SKM-1 (cell line): ENCODE data around the gene PREP.

Source experiments
- DNase-seq: peaks from one replicate; lab custom pipeline; 2025; ENCODE audit not compliant: unreplicated experiment; lab: John Stamatoyannopoulos, UW

The PREP gene

DNA sequence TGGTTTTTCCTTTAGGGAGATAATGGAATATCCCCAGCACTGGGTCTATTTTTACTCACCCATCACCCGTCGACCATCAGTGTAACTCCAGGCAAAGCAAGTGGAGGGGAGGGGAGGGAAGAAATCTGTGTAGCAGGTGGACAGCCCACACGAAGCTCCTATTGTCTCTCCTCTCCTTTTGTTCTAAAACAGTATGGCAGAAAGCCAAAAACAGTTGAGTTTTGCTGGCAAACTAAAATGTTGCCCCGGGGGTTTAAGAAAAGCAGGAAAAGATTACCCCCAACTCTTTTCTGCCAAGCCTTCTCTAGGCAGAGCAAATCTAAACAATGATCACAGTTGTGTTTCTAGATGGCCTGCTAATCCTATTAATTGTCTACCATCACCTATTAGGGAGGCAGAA, 89.7 kb downstream of the PREP start:
- no peak for DNase-seq

DNA sequence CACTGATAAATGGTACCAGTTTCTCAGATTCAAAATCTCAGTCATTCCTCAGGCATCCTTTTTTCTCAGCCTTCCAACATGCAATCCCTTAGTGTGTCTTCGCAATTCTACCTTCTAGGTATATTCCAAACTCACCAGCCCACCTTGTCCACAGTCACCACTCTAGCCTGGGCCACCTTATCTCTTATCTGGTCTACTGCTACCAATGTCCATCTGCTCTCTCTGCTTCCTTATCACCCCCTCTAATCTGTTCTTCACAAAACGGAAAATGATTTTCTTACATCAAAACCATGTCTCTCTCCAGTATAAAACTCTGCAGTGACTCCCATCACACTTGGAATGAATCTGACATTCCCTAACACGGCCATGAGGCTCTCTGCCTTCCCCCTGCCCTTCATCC, 91.9 kb downstream of the PREP start:
- DNase-seq: no peak

DNA sequence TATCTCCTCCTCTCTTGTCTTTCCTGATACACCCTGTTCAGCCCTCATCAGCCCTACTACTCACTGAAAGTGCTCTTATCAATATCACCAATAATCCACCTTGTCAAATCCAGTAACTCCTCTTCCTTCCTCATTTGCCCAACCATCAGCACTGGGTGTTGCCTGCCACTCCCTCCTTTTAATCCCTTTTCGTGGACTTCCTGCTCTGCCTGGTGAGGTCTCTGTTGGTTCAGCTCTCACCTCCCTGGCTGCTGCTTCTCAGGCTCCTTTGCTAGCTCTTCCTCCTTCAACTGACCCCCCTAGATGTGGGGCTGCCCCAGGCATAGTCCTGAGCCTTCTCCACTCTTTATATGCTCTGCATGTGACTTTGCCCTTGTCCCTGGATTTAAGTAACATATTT, 92.5 kb downstream of the PREP start:
- no peak for DNase-seq

DNA sequence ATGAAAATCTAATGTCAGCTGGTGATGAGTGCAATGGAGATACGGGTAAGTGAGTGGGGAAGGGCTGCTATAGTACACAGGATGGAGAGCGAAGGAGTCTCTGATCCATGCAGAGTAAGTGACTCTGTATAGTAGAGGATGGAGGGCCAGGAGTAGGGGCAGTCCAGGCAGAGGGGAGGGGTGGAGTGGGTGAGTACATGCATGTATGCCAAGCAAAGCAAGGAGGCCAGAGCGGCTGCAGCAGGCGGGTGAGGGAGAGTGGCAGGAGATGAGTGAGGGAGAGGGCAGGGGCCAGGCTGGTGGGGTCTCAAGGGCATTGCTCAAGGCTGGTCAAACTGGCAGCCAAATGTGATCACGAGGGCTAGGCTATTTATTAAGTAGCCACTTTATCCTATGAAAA, 94.0 kb downstream of the PREP start:
- no peak for DNase-seq

DNA sequence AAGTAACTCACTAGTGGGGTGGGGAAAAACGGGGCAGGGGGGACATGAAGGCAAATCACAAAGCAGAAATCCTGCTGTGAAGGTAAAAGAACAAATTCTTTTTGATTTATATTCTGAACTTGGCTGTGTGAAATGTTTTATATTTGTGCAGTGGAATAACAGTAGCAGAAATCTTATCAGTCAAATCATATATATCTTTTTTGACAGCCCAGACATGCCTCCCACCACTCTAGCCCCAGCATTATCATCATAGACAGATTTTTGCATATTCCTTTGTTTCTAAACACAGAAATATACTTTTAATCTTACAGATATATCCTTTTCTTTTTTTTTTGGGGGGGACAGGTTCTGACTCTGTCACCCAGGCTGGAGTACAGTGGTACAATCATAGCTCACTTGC, 97.4 kb downstream of the PREP start:
- DNase-seq: no peak

DNA sequence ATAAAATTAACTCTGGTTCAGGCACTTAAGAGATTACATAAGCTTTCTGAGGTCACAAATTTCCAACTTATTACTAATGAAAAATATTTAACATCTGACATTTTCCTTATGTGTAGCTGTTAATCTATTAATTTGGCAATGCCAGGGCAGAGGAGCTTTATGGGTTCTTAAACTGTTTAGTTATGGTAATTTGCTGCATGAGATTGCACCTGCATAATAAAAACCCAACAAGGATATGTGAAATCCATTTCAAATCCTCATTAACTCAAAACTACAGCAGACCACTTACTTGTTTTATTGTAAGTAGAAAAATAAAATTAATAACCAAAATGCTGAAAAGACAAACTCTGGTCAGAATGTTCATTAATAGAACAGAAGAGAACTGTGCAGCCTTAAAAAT, 98.1 kb downstream of the PREP start:
- no peak for DNase-seq

DNA sequence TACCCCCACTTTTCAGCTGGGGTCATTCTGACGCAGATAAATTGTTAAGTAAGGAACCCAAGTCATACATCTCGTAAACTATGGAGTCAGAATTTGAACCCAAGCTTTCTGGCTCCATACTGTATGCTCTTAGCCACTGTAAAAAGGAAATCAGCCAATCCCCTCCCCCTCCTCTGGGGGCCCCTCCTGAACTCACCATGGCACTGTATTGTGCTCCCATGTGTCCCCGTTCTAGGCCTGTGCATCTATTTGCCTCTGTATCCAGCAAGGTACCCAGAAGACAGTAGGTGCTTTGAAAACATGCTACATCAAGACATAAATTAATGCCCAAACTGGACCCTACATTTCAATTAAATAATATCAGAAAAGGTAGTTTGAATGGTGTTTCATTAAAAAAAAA, 98.5 kb downstream of the PREP start:
- no peak for DNase-seq

DNA sequence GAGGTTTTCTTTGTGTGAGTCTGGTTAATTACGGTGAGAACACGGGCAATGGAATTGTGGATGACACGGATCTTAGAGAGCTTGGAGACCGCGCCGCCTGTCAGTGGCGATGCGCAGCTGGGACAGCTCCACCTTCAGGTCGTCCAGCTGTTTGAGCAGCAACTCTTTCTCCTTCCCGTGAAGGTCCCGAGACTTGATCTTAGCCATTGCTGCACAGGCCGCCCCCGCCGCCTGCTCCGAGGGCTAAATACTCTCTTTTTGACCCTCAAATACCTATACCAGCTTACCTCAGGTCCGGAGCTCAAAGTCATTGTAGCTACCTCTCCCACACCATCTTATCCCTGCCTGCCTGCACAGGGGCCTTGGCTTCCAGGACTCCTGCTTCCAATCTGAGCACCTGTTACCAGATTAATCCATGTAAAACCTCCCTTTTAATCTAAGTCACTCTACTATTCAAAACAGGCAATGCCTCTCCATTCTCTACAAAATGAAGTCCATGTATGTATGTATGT, 100.2 kb downstream of the PREP start:
- no peak for DNase-seq

DNA sequence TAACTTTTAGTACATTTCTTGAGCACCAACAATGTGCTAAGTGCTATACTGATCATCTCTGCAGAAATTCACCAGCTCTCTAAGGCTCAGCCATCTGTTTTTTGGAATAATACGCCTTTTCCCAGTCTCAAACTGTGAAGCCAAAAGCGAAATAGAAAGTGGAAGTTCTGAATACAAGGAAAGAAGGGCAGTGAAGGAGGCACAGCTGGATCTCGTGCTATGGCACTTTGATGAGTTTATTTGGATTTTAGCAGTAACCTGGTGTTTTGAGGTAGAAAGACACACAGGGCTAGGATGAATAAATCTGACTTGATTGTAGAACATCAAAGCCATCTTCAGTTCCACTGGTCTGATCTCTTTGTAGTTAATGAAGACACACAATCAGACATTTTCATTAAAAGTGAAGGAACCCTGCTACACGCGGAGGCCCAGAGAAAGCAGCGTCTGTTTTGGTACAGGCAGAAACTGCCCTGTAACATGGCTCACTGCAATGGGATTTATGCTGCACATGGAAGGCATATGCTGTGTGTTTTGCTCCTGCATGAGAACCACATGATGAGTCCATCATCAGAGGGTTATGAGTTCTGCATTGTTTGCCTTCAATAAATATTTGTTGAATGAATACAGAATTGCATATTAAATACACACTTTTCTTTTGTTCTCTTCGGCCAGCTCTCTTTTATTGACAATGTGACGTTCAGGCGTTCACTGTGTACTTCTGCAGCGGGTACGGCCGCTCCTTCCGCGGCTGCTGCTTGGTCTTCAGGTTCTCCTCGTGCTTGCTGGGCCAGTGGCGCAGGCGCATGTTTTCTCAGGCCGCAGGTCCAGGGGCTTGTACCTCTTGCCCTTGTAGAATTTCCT, 100.9 kb downstream of the PREP start:
- DNase-seq: no peak

DNA sequence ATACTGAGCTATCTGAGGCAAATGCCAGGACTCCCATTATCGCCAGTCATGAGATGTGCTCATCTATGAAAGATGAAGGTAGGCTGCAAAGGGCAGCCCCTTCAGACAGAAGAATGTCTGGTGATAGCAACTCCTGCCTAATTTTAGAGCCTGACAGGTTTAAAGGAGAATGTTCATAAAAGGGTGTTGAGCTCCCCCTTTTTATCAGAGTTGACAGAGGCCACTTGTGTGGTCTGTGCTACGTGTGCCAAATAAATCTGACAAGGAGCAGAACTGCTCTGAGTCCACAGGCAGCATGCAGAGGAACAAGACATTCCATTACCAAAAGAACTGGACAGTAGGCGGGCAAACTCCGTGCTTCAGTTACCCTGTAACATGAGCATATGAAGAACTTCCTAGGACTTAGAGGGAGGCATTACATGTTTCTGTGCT, 101.8 kb downstream of the PREP start:
- DNase-seq: no peak

DNA sequence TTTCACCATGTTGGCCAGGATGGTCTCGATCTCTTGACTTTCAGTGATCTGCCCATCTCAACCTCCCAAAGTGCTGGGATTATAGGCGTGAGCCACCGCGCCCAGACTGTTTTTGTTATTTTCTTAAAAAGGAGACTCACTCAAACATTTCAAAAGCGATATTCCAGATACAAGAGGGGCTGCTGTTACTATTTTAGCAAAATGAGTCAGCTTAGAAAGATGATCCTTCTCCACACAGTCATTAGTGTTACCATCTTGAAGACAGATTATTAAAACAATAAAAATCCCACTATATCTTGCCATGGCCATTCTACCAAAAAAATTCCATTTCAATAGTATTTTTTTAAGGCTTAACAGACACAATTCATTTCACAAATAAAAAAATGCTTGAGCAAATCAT, 102.8 kb downstream of the PREP start:
- DNase-seq: no peak

DNA sequence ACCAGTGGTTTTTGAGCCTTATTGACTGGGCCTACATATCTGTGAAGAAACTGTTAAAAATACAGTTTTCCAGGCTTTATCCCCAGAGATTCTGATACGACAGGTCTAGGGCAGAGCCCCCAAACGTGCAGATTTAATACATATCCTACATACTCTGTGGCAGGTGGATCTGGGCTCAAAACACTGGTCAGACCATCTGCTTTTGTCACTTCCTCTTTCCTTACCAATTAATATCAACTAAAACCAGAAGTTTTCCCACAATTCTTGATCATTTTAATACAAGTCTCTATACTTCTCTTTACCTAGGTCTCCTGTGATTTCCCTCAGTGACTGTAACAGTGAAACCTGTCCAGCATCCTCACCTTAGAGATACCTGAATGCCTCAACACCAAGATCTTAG, 108.8 kb downstream of the PREP start:
- DNase-seq: no peak

DNA sequence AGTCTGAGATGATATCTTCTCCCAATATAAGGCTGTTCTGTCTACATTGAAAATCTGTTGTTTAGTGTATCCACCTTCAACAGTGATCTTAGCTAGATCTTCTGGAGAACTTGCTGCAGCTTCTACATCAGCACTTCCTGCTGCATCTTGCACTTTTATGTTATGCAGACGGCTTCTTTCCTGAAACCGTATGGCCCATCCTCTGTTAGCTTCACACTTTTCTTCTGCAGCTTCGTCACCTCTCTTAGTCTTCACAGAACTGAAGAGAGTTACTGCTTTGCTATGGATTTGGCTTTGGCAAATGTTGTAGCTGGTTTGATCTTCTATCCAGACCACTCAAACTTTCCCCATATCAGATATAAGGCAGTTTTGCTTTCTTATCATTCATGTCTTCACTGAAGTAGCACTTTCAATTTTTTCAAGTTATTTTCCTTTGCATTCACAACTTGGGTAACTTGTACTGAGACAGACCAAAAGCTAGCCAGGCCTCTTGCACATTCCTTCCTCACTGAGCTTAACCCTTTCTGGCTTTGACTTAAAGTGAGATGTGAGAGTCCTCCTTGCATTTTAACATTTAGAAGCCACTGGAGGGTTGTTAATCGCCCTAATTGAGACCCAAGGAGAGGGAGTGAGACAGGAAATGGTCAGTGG, 110.1 kb downstream of the PREP start:
- DNase-seq: no peak

DNA sequence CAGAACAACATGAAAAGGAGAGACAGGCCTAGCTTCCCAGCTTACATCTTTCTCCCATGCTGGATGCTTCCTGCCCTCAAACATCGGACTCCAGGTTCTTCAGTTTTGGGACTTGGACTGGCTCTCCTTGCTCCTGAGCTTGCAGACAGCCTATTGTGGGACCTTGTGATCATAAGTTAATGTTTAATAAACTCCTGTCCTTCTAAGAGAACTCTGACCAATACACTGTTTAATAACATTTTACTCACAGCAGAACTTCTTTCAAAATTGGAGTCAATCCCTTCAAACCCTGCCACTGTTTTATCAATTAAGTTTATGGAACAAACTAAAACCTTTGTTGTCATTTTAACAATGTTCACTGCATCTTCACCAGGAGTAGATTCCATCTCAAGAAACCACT, 111.4 kb downstream of the PREP start:
- no peak for DNase-seq

DNA sequence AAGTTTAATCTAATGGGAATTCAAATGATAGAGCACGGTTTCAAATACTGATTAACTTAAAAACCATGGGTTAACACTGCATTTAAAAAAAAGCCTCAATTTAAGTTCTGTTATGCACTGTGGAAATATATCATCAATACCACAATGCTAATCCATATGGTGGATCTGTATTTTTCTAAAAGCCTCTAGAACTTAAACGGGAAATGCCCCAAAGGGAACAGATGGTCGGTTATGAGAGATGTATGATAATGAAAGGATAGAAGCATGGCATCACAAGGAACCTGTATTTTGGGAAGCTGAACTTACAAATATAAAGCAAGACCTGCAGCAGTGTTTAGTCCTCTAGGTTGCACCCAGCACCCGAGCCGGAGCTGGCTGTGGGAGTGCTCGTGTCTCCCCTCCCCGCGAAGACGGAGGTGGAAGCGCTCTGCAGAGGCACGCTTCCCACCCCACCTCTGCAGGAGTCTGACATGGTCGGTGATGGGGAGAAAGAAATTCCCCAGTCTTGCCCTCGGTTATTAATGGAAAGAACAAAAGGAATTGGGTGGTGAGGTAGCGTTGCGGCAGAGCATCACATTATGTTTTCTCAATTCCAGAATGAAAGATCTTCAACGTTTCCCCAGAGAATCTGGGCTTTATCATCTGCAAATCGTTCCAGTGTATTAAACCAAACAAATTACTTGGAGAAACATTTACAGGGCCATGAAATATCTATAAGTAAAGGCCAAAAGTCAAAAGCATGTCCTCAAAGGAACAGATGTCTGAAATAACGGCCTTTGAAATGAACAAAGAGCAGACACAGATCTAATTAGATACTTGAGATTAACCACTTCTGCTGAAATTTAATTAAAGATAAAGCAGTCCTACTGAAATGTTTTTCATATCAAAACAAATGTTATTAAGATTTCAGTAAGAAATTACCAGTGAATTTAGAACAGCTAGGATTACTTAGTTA, 120.0 kb downstream of the PREP start:
- DNase-seq: no peak

DNA sequence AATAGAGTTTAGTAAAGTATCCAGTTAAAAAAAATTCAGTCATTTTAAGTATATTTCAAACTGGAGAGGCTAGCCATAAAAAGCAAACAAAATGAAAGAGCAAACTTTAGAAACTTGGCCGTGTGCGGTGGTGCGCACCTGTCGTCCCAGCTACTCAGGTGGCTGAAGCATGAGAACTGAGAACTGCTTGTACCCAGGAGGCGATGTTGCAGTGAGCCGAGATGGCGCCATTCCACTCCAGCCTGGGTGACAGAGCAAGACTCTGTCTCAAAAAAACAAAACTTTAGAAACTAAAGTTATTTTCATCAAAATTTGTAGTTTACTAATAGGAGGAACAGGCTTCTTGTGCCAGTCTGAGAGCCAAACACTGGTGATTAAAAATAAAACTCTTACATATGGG, 122.8 kb downstream of the PREP start:
- no peak for DNase-seq

DNA sequence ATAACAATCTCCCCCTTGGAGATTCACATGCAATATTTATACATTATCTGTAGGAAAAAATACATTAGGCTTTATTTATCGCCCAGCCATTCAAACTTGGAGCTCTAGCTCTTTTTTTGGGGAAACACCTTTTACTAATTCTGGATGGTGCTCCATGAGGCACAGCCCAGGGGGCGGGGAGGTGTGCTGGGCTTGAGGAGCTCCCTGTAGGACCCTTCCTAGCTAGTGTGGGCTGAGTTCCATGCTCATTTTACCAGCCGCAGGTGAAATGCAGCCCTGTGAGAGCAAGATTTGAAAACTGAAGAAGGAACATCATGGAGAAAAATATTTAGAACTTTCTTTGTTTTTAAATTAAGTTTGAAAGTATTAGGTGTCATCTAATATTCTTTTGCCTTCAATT, 123.4 kb downstream of the PREP start:
- no peak for DNase-seq

DNA sequence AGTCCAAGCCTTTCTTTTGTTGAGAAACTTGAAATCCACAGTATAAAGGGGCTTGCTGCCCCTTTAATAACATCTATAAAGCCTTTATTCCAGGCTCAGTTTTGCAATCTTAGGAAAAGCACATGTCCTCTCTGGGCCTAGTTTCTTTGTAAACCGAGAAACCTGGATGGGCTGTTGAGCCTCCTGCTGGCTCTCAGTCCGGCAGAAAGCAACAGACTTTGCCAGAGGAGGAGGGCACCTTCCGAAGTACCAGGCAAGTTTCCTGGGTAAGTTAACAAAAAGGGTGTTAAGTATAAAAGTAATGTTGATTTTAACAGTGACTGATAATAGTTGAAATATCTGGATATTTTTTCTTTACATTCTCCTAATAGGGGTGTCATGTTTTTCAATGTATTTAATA, 124.1 kb downstream of the PREP start:
- no peak for DNase-seq

DNA sequence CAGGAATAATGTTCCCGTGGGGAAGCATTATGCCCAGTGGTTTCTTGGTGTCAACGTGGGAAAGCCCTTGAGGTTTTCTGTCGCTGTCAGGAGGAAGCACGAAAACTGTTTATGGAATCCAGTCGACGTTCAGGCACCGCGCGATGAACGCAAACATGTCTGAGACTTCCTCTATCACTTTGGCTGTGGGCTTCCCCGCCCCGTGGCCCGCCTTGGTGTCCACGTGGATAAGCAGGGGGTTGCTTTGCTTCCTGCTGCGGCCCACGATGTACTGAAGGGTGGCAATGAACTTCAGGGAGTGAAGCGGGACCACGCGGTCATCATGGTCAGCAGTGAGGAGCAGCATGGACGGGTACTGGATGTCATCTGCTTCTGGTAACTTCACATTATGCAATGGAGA, 124.8 kb downstream of the PREP start:
- DNase-seq: no peak

DNA sequence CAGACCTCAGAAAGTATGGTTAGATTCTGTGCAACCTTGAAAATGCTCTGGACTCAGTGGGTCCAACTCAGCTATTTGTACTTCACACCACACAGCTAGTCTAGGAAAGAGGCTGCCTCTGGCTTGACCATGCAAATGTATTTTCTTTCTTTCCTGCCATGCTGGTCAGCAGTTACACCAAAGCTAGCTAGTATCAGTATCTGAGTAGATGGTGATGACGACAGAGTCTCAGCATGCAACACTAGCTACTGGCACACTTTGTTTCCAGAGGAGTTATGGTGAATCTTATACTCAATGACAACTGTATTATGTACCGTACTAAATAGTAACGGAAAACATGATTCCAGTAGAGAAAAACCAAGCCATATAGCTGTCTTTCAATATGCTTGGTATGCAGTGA, 126.5 kb downstream of the PREP start:
- DNase-seq: no peak

DNA sequence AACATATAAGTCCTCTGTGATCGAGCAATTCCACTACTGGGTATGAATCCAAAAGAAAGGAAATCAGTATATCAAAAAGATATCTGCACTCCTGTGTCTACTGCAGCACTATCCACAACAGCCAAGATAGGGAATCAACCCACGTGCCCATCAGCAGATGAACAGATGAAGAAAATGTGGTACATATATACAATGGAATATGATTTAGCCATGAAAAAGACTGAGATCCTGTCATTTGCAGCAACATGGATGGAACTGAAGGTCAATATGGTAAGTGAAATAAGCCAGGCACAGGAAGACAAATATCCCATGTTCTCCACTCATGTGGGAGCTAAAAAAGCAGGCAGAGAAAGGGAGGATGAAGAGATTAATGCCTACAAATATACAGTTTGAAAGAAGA, 127.3 kb downstream of the PREP start:
- DNase-seq: no peak
